Heart left ventricle (tissue), 13 donors: ENCODE data around the gene PIK3C2G.

Experiments
- POLR2A ChIP-seq, 2 donors: fragments of 450-650 bp; IDR thresholded peaks; one replicate each; pipeline ENCODE4 v1.6.1; 2017; ENCODE audit warnings: antibody characterized with exemption in 2 of 2, mild to moderate bottlenecking in 2 of 2, moderate library complexity in 2 of 2
- TF ChIP-seq, protein P1 (sequence below), 12 donors: fragments of 200-600 bp; sonication (generic) in 4 of 12; IDR thresholded peaks; one replicate each; pipeline versions ENCODE4 v1.5.0 to v1.8.0; 2018 to 2022; ENCODE audit warnings: antibody characterized with exemption in 12 of 12, mild to moderate bottlenecking in 5 of 12
- donor health status: ischemic (EF 13 %, LVEDD 7.1; RV severe dilation, severe dysfunction).
- donor health status: DM: no; HTN: yes; CAD: no.
- donor health status: DM: no; HTN: no; CAD: no.
- donor health status: ischemic (EF 25% LVEDD 6.9; RV normal size, moderate dysfunction).
- donor health status: ischemic (EF 25% LVEDD 5.7; RV mildly dilated, moderate dysfunction).
- donor health status: ischemic (EF 35%, LVEDD 5.7; RV mildly dilated, moderate dysfunction).
- donor health status: nonischemic (EF 11% LVEDD 7.7; RV severe dilation, severe dysfunction).
- donor health status: DM: yes; HTN: yes; CAD: no.
- donor health status: PGD.
- donor health status: ischemic (EF 29% LVEDD 5.4; RV normal size, mild dysfunction).
- donor health status: nonischemic (EF 23%, LVEDD 6.1; RV moderate dilation, normal function).

DNA sequence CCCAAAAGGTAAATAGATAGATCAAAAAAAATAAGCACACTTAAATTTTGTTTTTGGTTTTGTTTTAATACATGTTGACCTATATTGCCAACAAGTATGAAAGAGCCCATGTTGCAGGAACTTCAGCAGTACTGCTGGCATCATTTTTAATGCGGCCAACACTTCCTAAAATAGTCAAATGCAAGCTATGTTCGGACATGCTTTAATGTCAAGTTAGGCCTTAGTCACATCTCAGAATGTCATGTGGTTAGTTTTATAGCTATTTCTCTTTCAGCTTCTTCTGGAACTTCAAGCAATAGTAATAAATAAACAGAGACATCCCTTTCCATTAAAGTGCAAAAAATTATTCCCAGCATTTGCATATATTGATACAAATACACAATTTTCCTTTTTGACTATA, 153.4 kb downstream of the PIK3C2G start:
- TF ChIP-seq, protein P1, sequence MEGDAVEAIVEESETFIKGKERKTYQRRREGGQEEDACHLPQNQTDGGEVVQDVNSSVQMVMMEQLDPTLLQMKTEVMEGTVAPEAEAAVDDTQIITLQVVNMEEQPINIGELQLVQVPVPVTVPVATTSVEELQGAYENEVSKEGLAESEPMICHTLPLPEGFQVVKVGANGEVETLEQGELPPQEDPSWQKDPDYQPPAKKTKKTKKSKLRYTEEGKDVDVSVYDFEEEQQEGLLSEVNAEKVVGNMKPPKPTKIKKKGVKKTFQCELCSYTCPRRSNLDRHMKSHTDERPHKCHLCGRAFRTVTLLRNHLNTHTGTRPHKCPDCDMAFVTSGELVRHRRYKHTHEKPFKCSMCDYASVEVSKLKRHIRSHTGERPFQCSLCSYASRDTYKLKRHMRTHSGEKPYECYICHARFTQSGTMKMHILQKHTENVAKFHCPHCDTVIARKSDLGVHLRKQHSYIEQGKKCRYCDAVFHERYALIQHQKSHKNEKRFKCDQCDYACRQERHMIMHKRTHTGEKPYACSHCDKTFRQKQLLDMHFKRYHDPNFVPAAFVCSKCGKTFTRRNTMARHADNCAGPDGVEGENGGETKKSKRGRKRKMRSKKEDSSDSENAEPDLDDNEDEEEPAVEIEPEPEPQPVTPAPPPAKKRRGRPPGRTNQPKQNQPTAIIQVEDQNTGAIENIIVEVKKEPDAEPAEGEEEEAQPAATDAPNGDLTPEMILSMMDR (IDR thresholded peaks at IDR 0.05): no peak
- TF ChIP-seq POLR2A (IDR thresholded peaks at IDR 0.05): no peak
